ENCODE data around the gene THAP10.

The THAP10 gene

GRCh38 chr15:70870051-70870450 is 22.2 kb downstream of the THAP10 start:
- Histone ChIP-seq H3K4me2 (ENCODE audit: low read length) (no peak overlapping the region), H3K4me1 (ENCODE audit: control insufficient read depth, low read length) (no peaks in the 10 kb centered on the region), H3K9me2 (replicated peaks; ENCODE audit: control insufficient read depth, low read length) (no peaks in the 10 kb centered on the region), H4K20me1 (ENCODE audit: control insufficient read depth, insufficient read depth, low read depth, low read length) (no peaks in the 10 kb centered on the region), H3K79me2 (ENCODE audit: control insufficient read depth, low read length) (no peaks in the 10 kb centered on the region), H3K4me3 (ENCODE audit: low read length) (no peak overlapping the region), H3F3A (ENCODE audit: control insufficient read depth, insufficient read depth) (no peaks in the 10 kb centered on the region), H3K9me3 (ENCODE audit: control insufficient read depth, insufficient read depth, low read length) (no peaks in the 10 kb centered on the region; the same call in 1 of the 2 replicates), H3K27ac (ENCODE audit: low read depth, low read length) (no peak overlapping the region), H3K27me3 (ENCODE audit: control insufficient read depth, low read length) (no peaks in the 10 kb centered on the region), H3K36me3 (ENCODE audit: control insufficient read depth, low read length) (no peaks in the 10 kb centered on the region)
- no peak for TF ChIP-seq EZH2phosphoT487 (IDR thresholded peaks at IDR 0.05; ENCODE audit: borderline replicate concordance, low read length)
- TF ChIP-seq, protein P1, sequence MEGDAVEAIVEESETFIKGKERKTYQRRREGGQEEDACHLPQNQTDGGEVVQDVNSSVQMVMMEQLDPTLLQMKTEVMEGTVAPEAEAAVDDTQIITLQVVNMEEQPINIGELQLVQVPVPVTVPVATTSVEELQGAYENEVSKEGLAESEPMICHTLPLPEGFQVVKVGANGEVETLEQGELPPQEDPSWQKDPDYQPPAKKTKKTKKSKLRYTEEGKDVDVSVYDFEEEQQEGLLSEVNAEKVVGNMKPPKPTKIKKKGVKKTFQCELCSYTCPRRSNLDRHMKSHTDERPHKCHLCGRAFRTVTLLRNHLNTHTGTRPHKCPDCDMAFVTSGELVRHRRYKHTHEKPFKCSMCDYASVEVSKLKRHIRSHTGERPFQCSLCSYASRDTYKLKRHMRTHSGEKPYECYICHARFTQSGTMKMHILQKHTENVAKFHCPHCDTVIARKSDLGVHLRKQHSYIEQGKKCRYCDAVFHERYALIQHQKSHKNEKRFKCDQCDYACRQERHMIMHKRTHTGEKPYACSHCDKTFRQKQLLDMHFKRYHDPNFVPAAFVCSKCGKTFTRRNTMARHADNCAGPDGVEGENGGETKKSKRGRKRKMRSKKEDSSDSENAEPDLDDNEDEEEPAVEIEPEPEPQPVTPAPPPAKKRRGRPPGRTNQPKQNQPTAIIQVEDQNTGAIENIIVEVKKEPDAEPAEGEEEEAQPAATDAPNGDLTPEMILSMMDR (IDR thresholded peaks at IDR 0.05; ENCODE audit: low read depth, low read length, poor library complexity, severe bottlenecking) = no peak

GRCh38 chr15:70869346-70869745 is 22.9 kb downstream of the THAP10 start:
- Histone ChIP-seq H3K9me3 (ENCODE audit: control insufficient read depth, insufficient read depth, low read length) (no peaks in the 10 kb centered on the region; the same call in 1 of the 2 replicates), H4K20me1 (ENCODE audit: control insufficient read depth, insufficient read depth, low read depth, low read length) (no peaks in the 10 kb centered on the region), H3K4me2 (ENCODE audit: low read length) (no peak overlapping the region), H3K36me3 (ENCODE audit: control insufficient read depth, low read length) (no peaks in the 10 kb centered on the region), H3K27ac (ENCODE audit: low read depth, low read length) (no peak overlapping the region), H3K27me3 (ENCODE audit: control insufficient read depth, low read length) (no peaks in the 10 kb centered on the region), H3K9me2 (replicated peaks; ENCODE audit: control insufficient read depth, low read length) (no peaks in the 10 kb centered on the region), H3F3A (ENCODE audit: control insufficient read depth, insufficient read depth) (no peaks in the 10 kb centered on the region), H3K4me3 (ENCODE audit: low read length) (no peak overlapping the region), H3K79me2 (ENCODE audit: control insufficient read depth, low read length) (no peaks in the 10 kb centered on the region), H3K4me1 (ENCODE audit: control insufficient read depth, low read length) (no peaks in the 10 kb centered on the region)
- TF ChIP-seq, protein P1 (IDR thresholded peaks at IDR 0.05; ENCODE audit: low read depth, low read length, poor library complexity, severe bottlenecking) = no peak
- TF ChIP-seq EZH2phosphoT487 (IDR thresholded peaks at IDR 0.05; ENCODE audit: borderline replicate concordance, low read length) = no peak

- Histone ChIP-seq H3K27me3 (ENCODE audit: control insufficient read depth, low read length) (no peaks in the 10 kb centered on the region), H3K9me2 (replicated peaks; ENCODE audit: control insufficient read depth, low read length) (no peaks in the 10 kb centered on the region), H3K27ac (ENCODE audit: low read depth, low read length) (no peak overlapping the region), H3K36me3 (ENCODE audit: control insufficient read depth, low read length) (no peaks in the 10 kb centered on the region), H3K4me3 (ENCODE audit: low read length) (no peak overlapping the region), H3K9me3 (ENCODE audit: control insufficient read depth, insufficient read depth, low read length) (no peaks in the 10 kb centered on the region), H4K20me1 (ENCODE audit: control insufficient read depth, insufficient read depth, low read depth, low read length) (no peaks in the 10 kb centered on the region), H3K4me2 (ENCODE audit: low read length) (no peak overlapping the region), H3F3A (ENCODE audit: control insufficient read depth, insufficient read depth) (no peaks in the 10 kb centered on the region), H3K4me1 (ENCODE audit: control insufficient read depth, low read length) (no peaks in the 10 kb centered on the region), H3K79me2 (ENCODE audit: control insufficient read depth, low read length) (no peaks in the 10 kb centered on the region)
- TF ChIP-seq, protein P1 (IDR thresholded peaks at IDR 0.05; ENCODE audit: low read depth, low read length, poor library complexity, severe bottlenecking) = no peak
- TF ChIP-seq EZH2phosphoT487 (IDR thresholded peaks at IDR 0.05; ENCODE audit: borderline replicate concordance, low read length) = no peak
Measured at GRCh38 chr15:70867911-70868467, 24.2 kb downstream of the THAP10 start.

Measured in DOHH2 (cell line).